ENCODE data around the gene TOR3A.

Gene TOR3A

GRCh38 chr1:179052776-179053175 is 29.1 kb upstream of the TOR3A start:
- H3K4me3 Mint-ChIP-seq, result no peak overlapping the region
- H3K27me3 Mint-ChIP-seq, result no peaks in the 10 kb centered on the region
- H3K9me3 Mint-ChIP-seq, result no peaks in the 10 kb centered on the region
- no peaks in the 10 kb centered on the region for H3K4me1 Mint-ChIP-seq (ENCODE audit: low read depth)
- no peak overlapping the region for H3K27ac Mint-ChIP-seq
- H3K36me3 Mint-ChIP-seq (ENCODE audit: low read depth), result peaks cover 56% of the 10 kb centered on the region
- DNase-seq, result no peak

- no peaks in the 10 kb centered on the region for H3K9me3 Mint-ChIP-seq
- DNase-seq, result no peak
- H3K27me3 Mint-ChIP-seq, result no peaks in the 10 kb centered on the region
- peaks cover 54% of the 10 kb centered on the region for H3K36me3 Mint-ChIP-seq (ENCODE audit: low read depth)
- no peak overlapping the region for H3K27ac Mint-ChIP-seq
- no peaks in the 10 kb centered on the region for H3K4me1 Mint-ChIP-seq (ENCODE audit: low read depth)
- no peak overlapping the region for H3K4me3 Mint-ChIP-seq
Observed at GRCh38 chr1:179053486-179053885, 28.4 kb upstream of the TOR3A start.

- Mint-ChIP-seq H3K9me3 (no peaks in the 10 kb centered on the region), H3K27ac (no peak overlapping the region), H3K36me3 (ENCODE audit: low read depth) (peaks cover 53% of the 10 kb centered on the region), H3K27me3 (no peaks in the 10 kb centered on the region), H3K4me3 (no peak overlapping the region), H3K4me1 (ENCODE audit: low read depth) (no peaks in the 10 kb centered on the region)
- DNase-seq, result no peak
Observed at GRCh38 chr1:179055937-179056336, 25.9 kb upstream of the TOR3A start.

GRCh38 chr1:179058487-179059483 is 23.1 kb upstream of the TOR3A start:
- H3K4me1 Mint-ChIP-seq (ENCODE audit: low read depth), result peaks cover 3% of the 10 kb centered on the region
- H3K36me3 Mint-ChIP-seq (ENCODE audit: low read depth), result peaks cover 73% of the 10 kb centered on the region
- H3K27me3 Mint-ChIP-seq, result no peaks in the 10 kb centered on the region
- H3K4me3 Mint-ChIP-seq, result no peak overlapping the region
- H3K9me3 Mint-ChIP-seq, result no peaks in the 10 kb centered on the region
- no peak overlapping the region for H3K27ac Mint-ChIP-seq
- no peak for DNase-seq

GRCh38 chr1:179061360-179062282 is 20.2 kb upstream of the TOR3A start:
- Mint-ChIP-seq H3K36me3 (ENCODE audit: low read depth) (peaks cover 75% of the 10 kb centered on the region), H3K27ac (peak overlapping the region; percentile 37), H3K4me1 (ENCODE audit: low read depth) (peaks cover 3% of the 10 kb centered on the region), H3K9me3 (no peaks in the 10 kb centered on the region), H3K4me3 (no peak overlapping the region), H3K27me3 (no peaks in the 10 kb centered on the region)
- no peak for DNase-seq

GRCh38 chr1:179066471-179066870 is 15.4 kb upstream of the TOR3A start:
- Mint-ChIP-seq H3K27ac (no peak overlapping the region), H3K4me1 (ENCODE audit: low read depth) (peaks cover 3% of the 10 kb centered on the region), H3K9me3 (no peaks in the 10 kb centered on the region), H3K27me3 (no peaks in the 10 kb centered on the region), H3K4me3 (no peak overlapping the region), H3K36me3 (ENCODE audit: low read depth) (peaks cover 70% of the 10 kb centered on the region)
- DNase-seq, result no peak

- Mint-ChIP-seq H3K4me1 (ENCODE audit: low read depth) (peaks cover 18% of the 10 kb centered on the region), H3K27me3 (no peaks in the 10 kb centered on the region), H3K36me3 (ENCODE audit: low read depth) (peaks cover 27% of the 10 kb centered on the region), H3K27ac (no peak overlapping the region), H3K4me3 (no peak overlapping the region), H3K9me3 (no peaks in the 10 kb centered on the region)
- DNase-seq, result no peak
Observed at GRCh38 chr1:179077396-179077795, 4.5 kb upstream of the TOR3A start.

GRCh38 chr1:179079113-179079761 is 2.6 kb upstream of the TOR3A start:
- Mint-ChIP-seq H3K4me1 (ENCODE audit: low read depth) (peaks cover 26% of the 10 kb centered on the region), H3K27me3 (no peaks in the 10 kb centered on the region), H3K4me3 (no peak overlapping the region), H3K9me3 (no peaks in the 10 kb centered on the region), H3K36me3 (ENCODE audit: low read depth) (peaks cover 23% of the 10 kb centered on the region), H3K27ac (no peak overlapping the region)
- DNase-seq, result peak; percentile 41

- Mint-ChIP-seq H3K27me3 (no peaks in the 10 kb centered on the region), H3K4me1 (ENCODE audit: low read depth) (peaks cover 34% of the 10 kb centered on the region), H3K36me3 (ENCODE audit: low read depth) (peaks cover 38% of the 10 kb centered on the region), H3K27ac (peak overlapping the region; percentile 95), H3K9me3 (no peaks in the 10 kb centered on the region), H3K4me3 (peak overlapping the region; percentile 95)
- DNase-seq, result no peak
Observed at GRCh38 chr1:179080866-179081686, 794 bp upstream of the TOR3A start.

GRCh38 chr1:179082333-179082998 is 596 bp downstream of the TOR3A start:
- no peaks in the 10 kb centered on the region for H3K27me3 Mint-ChIP-seq
- DNase-seq, result no peak
- H3K36me3 Mint-ChIP-seq (ENCODE audit: low read depth), result peaks cover 50% of the 10 kb centered on the region
- peak overlapping the region; percentile 94 for H3K27ac Mint-ChIP-seq
- no peaks in the 10 kb centered on the region for H3K9me3 Mint-ChIP-seq
- H3K4me3 Mint-ChIP-seq, result peak overlapping the region; percentile 95
- H3K4me1 Mint-ChIP-seq (ENCODE audit: low read depth), result peaks cover 34% of the 10 kb centered on the region

- no peak for DNase-seq
- H3K4me3 Mint-ChIP-seq, result peak overlapping the region; percentile 95
- peaks cover 34% of the 10 kb centered on the region for H3K4me1 Mint-ChIP-seq (ENCODE audit: low read depth)
- H3K9me3 Mint-ChIP-seq, result no peaks in the 10 kb centered on the region
- peaks cover 53% of the 10 kb centered on the region for H3K36me3 Mint-ChIP-seq (ENCODE audit: low read depth)
- H3K27me3 Mint-ChIP-seq, result no peaks in the 10 kb centered on the region
- peak overlapping the region; percentile 94 for H3K27ac Mint-ChIP-seq
Observed at GRCh38 chr1:179082999-179083335, 1.1 kb downstream of the TOR3A start.

GRCh38 chr1:179083533-179083932 is 1.7 kb downstream of the TOR3A start:
- Mint-ChIP-seq H3K9me3 (no peaks in the 10 kb centered on the region), H3K27ac (peak overlapping the region; percentile 94), H3K36me3 (ENCODE audit: low read depth) (peaks cover 59% of the 10 kb centered on the region), H3K4me3 (peak overlapping the region; percentile 95), H3K4me1 (ENCODE audit: low read depth) (peaks cover 34% of the 10 kb centered on the region), H3K27me3 (no peaks in the 10 kb centered on the region)
- no peak for DNase-seq

GRCh38 chr1:179087665-179088064 is 5.8 kb downstream of the TOR3A start:
- H3K27ac Mint-ChIP-seq, result no peak overlapping the region
- H3K9me3 Mint-ChIP-seq, result no peaks in the 10 kb centered on the region
- H3K36me3 Mint-ChIP-seq (ENCODE audit: low read depth), result peaks cover 89% of the 10 kb centered on the region
- peaks cover 16% of the 10 kb centered on the region for H3K4me1 Mint-ChIP-seq (ENCODE audit: low read depth)
- H3K4me3 Mint-ChIP-seq, result no peak overlapping the region
- H3K27me3 Mint-ChIP-seq, result no peaks in the 10 kb centered on the region
- no peak for DNase-seq

Measured in activated T-cell treated with anti-CD3 and anti-CD28 coated beads, Interleukin-2, amount 50 U/mL, for 24 hours (primary cell).